ENCODE data around the gene DGKB.

- TF ChIP-seq ZNF565 (CRISPR knock-in tag; conservative IDR thresholded peaks at IDR 0.05; ENCODE audit: low read depth) (no peak), PATZ1 (CRISPR knock-in tag; IDR thresholded peaks at IDR 0.05; ENCODE audit: borderline replicate concordance) (no peak), TSHZ2 (CRISPR knock-in tag; IDR thresholded peaks at IDR 0.05) (no peak), TOX (CRISPR knock-in tag; IDR thresholded peaks at IDR 0.05; ENCODE audit: borderline replicate concordance) (no peak)
These were observed 673.5 kb downstream of the DGKB start for GRCh38 chr7:14229047-14229446.

All from SK-N-SH treated with all-trans-retinoic acid at 6 μM for 48 hours (cell line).